Activated CD4-positive, alpha-beta T cell treated with anti-CD3 and anti-CD28 coated beads, Interleukin-2, amount 10 ng/mL, durations not matched to agents 24 days and 14 days (primary cell): ENCODE measurements around the gene PAK1. TPM values are rescaled to one million over a fixed set of nuclear protein-coding genes. Genes with fewer than 3 reads are reported as not detected.

Experiments used
- DNase-seq: peaks from one replicate; pipeline ENCODE4 v3.0.0; 2022
- H3K27ac Mint-ChIP-seq: one replicate; pipeline ENCODE4 v1.8.0; 2022; ENCODE audit warnings: mild to moderate bottlenecking, mixed read lengths
- H3K27me3 Mint-ChIP-seq: one replicate; pipeline ENCODE4 v1.8.0; 2022; ENCODE audit warnings: mixed read lengths
- H3K36me3 Mint-ChIP-seq: one replicate; pipeline ENCODE4 v1.8.0; 2022; ENCODE audit warnings: low read depth, mild to moderate bottlenecking, mixed read lengths
- H3K4me1 Mint-ChIP-seq: one replicate; pipeline ENCODE4 v1.8.0; 2021; ENCODE audit warnings: mixed read lengths
- H3K4me3 Mint-ChIP-seq: one replicate; pipeline ENCODE4 v1.8.0; 2022; ENCODE audit warnings: mild to moderate bottlenecking, moderate library complexity, mixed read lengths
- H3K9me3 Mint-ChIP-seq: one replicate; pipeline ENCODE4 v1.8.0; 2021; ENCODE audit warnings: mixed read lengths
- intact Hi-C: fragments of 100-400 bp; cut with micrococcal nuclease; formaldehyde crosslinking; loops from one replicate; pipeline ENCODE4 v1.15.1; 2023
- total RNA-seq: library from RNA; stranded (reverse); gene quantifications from 2 replicates; pipeline ENCODE4 v1.2.3, GENCODE V29; 2022

Gene PAK1
- total RNA-seq, 1 donor from 2014 or later, result 32.1 TPM

- no peak overlapping the region for H3K4me3 Mint-ChIP-seq
- no peak for DNase-seq
- no peaks in the 10 kb centered on the region for H3K9me3 Mint-ChIP-seq
- intact Hi-C loops, result no loop called here
- H3K4me1 Mint-ChIP-seq, result peaks cover 5% of the 10 kb centered on the region
- peaks cover 10% of the 10 kb centered on the region for H3K27me3 Mint-ChIP-seq
- no peaks in the 10 kb centered on the region for H3K36me3 Mint-ChIP-seq
- no peak overlapping the region for H3K27ac Mint-ChIP-seq
Measured at GRCh38 chr11:77438487-77438886, 35.4 kb downstream of the PAK1 start.

- DNase-seq, result no peak
- Mint-ChIP-seq H3K4me3 (no peak overlapping the region), H3K27ac (no peak overlapping the region), H3K9me3 (peaks cover 1% of the 10 kb centered on the region), H3K4me1 (peaks cover 1% of the 10 kb centered on the region), H3K27me3 (peaks cover 13% of the 10 kb centered on the region), H3K36me3 (no peaks in the 10 kb centered on the region)
- intact Hi-C loops, result no loop called here
Measured at GRCh38 chr11:77436969-77437368, 36.9 kb downstream of the PAK1 start.

- Mint-ChIP-seq H3K9me3 (peaks cover 3% of the 10 kb centered on the region), H3K4me3 (no peak overlapping the region), H3K27me3 (peaks cover 14% of the 10 kb centered on the region), H3K4me1 (peaks cover 1% of the 10 kb centered on the region), H3K27ac (no peak overlapping the region), H3K36me3 (no peaks in the 10 kb centered on the region)
- no peak for DNase-seq
- intact Hi-C loops, result no loop called here
Measured at GRCh38 chr11:77436506-77436905, 37.4 kb downstream of the PAK1 start.

- Mint-ChIP-seq H3K36me3 (no peaks in the 10 kb centered on the region), H3K27ac (no peak overlapping the region), H3K4me3 (no peak overlapping the region), H3K9me3 (peaks cover 3% of the 10 kb centered on the region), H3K4me1 (peaks cover 1% of the 10 kb centered on the region), H3K27me3 (peaks cover 17% of the 10 kb centered on the region)
- no peak for DNase-seq
- intact Hi-C loops, result no loop called here
Measured at GRCh38 chr11:77435972-77436371, 37.9 kb downstream of the PAK1 start.

DNA sequence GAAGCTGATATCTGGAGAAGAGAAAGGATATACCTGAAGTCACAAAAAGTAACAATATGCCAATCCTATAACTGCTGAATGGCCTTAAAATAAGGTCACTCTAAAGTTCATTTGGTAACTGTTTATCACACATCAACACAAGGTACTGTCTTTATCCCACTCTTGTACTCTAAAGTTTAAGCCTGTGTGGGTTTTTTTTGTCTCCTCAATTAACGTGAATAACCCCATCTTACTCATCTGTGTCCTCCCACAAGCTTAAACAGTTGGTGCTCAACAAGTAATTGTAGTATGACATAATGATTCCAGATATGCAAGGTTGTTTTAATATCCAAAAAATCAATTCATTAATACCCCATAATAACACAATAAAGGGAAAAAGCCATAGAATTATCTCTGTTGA lies 42.1 kb downstream of the PAK1 start:
- DNase-seq, result no peak
- intact Hi-C loops, result no loop called here
- Mint-ChIP-seq H3K36me3 (no peaks in the 10 kb centered on the region), H3K9me3 (peaks cover 3% of the 10 kb centered on the region), H3K27ac (no peak overlapping the region), H3K27me3 (peaks cover 11% of the 10 kb centered on the region), H3K4me1 (peaks cover 1% of the 10 kb centered on the region), H3K4me3 (no peak overlapping the region)

DNA sequence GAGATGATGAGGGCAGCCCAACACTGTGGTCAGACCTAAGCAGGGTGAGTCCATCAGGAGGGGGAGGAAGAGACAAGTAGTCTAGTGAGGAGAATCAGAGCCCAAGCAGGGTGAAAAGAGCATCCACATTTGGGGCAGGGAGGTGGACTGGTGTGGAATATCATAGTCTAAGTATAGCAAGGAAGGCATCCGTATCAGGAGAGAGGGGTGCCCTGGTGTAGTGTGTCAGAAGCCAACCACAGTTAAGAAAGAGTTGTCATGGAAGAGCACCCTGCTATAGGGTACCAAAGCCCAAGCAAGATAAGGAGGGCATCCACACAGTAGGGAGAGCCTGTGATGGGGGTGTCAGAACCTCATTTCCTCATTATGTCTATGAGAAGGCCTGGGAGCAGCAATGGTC lies 45.3 kb downstream of the PAK1 start:
- H3K27me3 Mint-ChIP-seq, result peaks cover 14% of the 10 kb centered on the region
- H3K9me3 Mint-ChIP-seq, result peaks cover 3% of the 10 kb centered on the region
- intact Hi-C loops, result no loop called here
- H3K4me1 Mint-ChIP-seq, result no peaks in the 10 kb centered on the region
- no peak overlapping the region for H3K4me3 Mint-ChIP-seq
- no peaks in the 10 kb centered on the region for H3K36me3 Mint-ChIP-seq
- H3K27ac Mint-ChIP-seq, result no peak overlapping the region
- DNase-seq, result no peak

DNA sequence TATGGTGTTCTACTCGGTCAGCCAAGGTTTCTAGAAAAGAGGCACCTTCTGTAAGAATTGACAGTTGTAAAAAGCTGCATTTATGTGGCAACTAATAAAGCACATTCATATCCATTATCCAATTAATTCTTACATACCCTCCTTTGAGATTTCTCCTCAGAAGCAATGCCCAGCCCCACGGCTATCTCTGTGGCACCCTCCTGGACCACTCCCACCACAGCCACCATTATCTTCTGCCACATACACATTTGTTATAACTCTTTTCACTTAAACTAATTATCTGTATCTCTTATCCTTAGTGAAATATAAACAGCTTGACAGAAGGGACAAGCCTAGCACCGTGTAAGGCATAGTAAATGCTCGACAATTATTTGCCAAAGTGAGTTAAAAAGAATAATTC lies 48.5 kb downstream of the PAK1 start:
- intact Hi-C loops, result no loop called here
- no peak overlapping the region for H3K27ac Mint-ChIP-seq

DNA sequence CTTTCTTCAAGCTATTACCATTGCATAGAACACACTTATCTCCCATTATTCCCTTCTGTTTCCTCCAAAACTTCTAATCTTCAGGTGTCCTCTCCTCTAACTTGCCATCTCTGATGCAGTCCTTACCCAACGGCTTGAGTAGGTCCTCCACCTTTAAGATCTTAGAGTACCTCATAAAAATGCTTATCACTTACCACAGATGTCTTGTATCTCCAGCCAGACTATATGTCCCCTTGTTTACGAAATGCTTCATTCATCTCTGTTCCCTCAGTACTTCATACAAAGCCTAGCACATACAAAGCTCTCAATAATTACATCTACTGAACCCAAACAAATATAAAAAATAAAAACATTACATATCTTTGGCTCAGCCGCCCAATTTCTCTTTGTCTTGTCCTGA lies 49.2 kb downstream of the PAK1 start:
- no peak overlapping the region for H3K4me3 Mint-ChIP-seq
- intact Hi-C loops, result no loop called here
- H3K27me3 Mint-ChIP-seq, result peaks cover 14% of the 10 kb centered on the region
- no peaks in the 10 kb centered on the region for H3K4me1 Mint-ChIP-seq
- no peaks in the 10 kb centered on the region for H3K36me3 Mint-ChIP-seq
- no peaks in the 10 kb centered on the region for H3K9me3 Mint-ChIP-seq
- H3K27ac Mint-ChIP-seq, result no peak overlapping the region
- no peak for DNase-seq

More for the DNA sequence above, 48.5 kb downstream of the PAK1 start:
- H3K36me3 Mint-ChIP-seq, result no peaks in the 10 kb centered on the region
- H3K27me3 Mint-ChIP-seq, result peaks cover 13% of the 10 kb centered on the region
- DNase-seq, result no peak
- H3K4me1 Mint-ChIP-seq, result no peaks in the 10 kb centered on the region
- H3K4me3 Mint-ChIP-seq, result no peak overlapping the region
- H3K9me3 Mint-ChIP-seq, result no peaks in the 10 kb centered on the region

- intact Hi-C loops, result no loop called here
- Mint-ChIP-seq H3K27ac (no peak overlapping the region), H3K4me3 (no peak overlapping the region), H3K9me3 (no peaks in the 10 kb centered on the region), H3K4me1 (peaks cover 1% of the 10 kb centered on the region), H3K27me3 (peaks cover 14% of the 10 kb centered on the region), H3K36me3 (no peaks in the 10 kb centered on the region)
- DNase-seq, result no peak
Measured at GRCh38 chr11:77423624-77424023, 50.3 kb downstream of the PAK1 start.

GRCh38 chr11:77422687-77423086 lies 51.2 kb downstream of the PAK1 start:
- intact Hi-C loops, result no loop called here
- Mint-ChIP-seq H3K27me3 (peaks cover 11% of the 10 kb centered on the region), H3K4me1 (peaks cover 3% of the 10 kb centered on the region), H3K36me3 (no peaks in the 10 kb centered on the region), H3K9me3 (no peaks in the 10 kb centered on the region), H3K27ac (no peak overlapping the region), H3K4me3 (no peak overlapping the region)
- no peak for DNase-seq

DNA sequence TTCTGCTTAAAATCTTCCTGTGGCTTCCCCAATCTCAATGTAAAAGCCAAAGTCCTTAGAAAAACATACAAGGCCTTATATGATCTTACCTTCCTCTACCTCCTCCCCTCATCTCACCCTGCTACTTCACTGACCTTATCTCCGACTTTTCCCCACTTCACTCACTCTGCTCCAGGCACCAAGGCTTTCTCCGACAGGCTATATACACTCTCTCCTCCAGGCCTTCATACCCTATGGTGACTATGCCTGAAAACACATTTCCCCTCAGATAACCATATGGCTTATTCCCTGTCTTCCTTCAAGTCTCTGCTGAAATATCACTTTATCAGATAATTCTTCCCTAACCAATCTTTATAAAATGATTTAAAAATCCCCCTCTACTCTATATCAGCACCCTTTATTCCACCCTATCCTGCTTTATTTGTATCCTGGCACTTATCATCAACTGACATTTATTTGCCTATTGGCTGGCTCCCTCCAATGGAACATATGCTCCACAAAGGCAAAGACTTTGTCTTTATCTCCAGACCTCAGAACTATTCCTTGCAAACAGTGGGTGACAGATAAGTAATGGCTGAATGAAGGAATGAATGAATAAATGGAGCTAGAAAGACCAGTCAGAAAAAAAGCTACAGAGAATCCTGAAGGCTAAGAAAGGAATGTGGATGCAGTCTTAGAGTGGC lies 52.7 kb downstream of the PAK1 start:
- Mint-ChIP-seq H3K27me3 (peaks cover 9% of the 10 kb centered on the region), H3K36me3 (no peaks in the 10 kb centered on the region), H3K9me3 (no peaks in the 10 kb centered on the region), H3K27ac (no peak overlapping the region), H3K4me3 (no peak overlapping the region), H3K4me1 (peaks cover 3% of the 10 kb centered on the region)
- intact Hi-C loops, result no loop called here
- DNase-seq, result no peak

GRCh38 chr11:77418971-77419597 lies 54.8 kb downstream of the PAK1 start:
- no peaks in the 10 kb centered on the region for H3K9me3 Mint-ChIP-seq
- intact Hi-C loops, result no loop called here
- H3K36me3 Mint-ChIP-seq, result no peaks in the 10 kb centered on the region
- DNase-seq, result no peak
- no peak overlapping the region for H3K4me3 Mint-ChIP-seq
- peaks cover 6% of the 10 kb centered on the region for H3K27me3 Mint-ChIP-seq
- no peak overlapping the region for H3K27ac Mint-ChIP-seq
- H3K4me1 Mint-ChIP-seq, result peaks cover 3% of the 10 kb centered on the region

- Mint-ChIP-seq H3K4me3 (no peak overlapping the region), H3K36me3 (no peaks in the 10 kb centered on the region), H3K9me3 (no peaks in the 10 kb centered on the region), H3K4me1 (peaks cover 3% of the 10 kb centered on the region), H3K27ac (no peak overlapping the region), H3K27me3 (peaks cover 6% of the 10 kb centered on the region)
- intact Hi-C loops, result no loop called here
- DNase-seq, result no peak
Measured at GRCh38 chr11:77418155-77418970, 55.5 kb downstream of the PAK1 start.

GRCh38 chr11:77416357-77416756 lies 57.5 kb downstream of the PAK1 start:
- peaks cover 2% of the 10 kb centered on the region for H3K27me3 Mint-ChIP-seq
- H3K4me3 Mint-ChIP-seq, result no peak overlapping the region
- H3K9me3 Mint-ChIP-seq, result no peaks in the 10 kb centered on the region
- H3K27ac Mint-ChIP-seq, result no peak overlapping the region
- intact Hi-C loops, result no loop called here
- H3K4me1 Mint-ChIP-seq, result peaks cover 12% of the 10 kb centered on the region
- H3K36me3 Mint-ChIP-seq, result no peaks in the 10 kb centered on the region
- no peak for DNase-seq
